Adipose tissue (tissue), 3 donors: ENCODE data around the gene C20orf96. TPM values are rescaled to one million over a fixed set of nuclear protein-coding genes. Genes with fewer than 3 reads are reported as not detected.

Experiments used
- H3K27ac ChIP-seq: one replicate; pipeline ENCODE4 v1.5.1; 2013; ENCODE audit warnings: low read depth, low read length
- WGBS, 3 donors: extraction: QIAGEN DNeasy Blood & Tissue Kit; methylation state at CpG; one replicate each; pipeline ENCODE4 v1.1.7; 2013; 5-methylcytosine and 5-hydroxymethylcytosine counted together
- polyA plus RNA-seq, 3 donors: library from polyadenylated mRNA; stranded (reverse); fragments of 200-250 nt; gene quantifications; one replicate each; pipeline ENCODE4 v1.2.3, GENCODE V29; 2013
- donor health status: healthy with polysubstance abuse.
- donor health status: Bipolar disorder and iron deficiency.
- donor health status: healthy.

C20orf96 gene
- polyA plus RNA-seq, 3 donors: 3.4 to 6.2 (median 3.5) TPM

- 90 to 92% (median 91%) methylated on average over 5 of the region's 5 CpGs for WGBS, 3 donors
- H3K27ac ChIP-seq: no peak overlapping the region
Observed at GRCh38 chr20:294602-295001, 4.1 kb upstream of the C20orf96 start.

DNA sequence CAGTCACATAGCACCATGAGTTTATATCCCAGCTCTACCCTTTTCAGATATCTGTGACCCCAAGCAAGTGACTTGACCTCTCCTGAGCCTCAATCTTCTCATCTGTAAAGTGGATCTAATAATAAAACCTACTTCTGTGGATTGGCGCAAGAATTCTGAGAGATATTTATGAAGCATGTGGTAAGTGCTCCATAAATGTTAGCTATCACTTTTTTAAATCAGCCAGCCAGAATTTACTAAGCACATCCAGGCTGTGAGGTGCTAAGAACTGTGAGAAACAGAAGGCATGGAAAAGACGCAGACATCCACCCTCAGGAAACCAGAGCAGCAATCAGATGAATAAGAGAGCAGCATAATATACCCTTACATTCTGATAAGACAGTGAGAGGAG is 862 bp downstream of the C20orf96 start:
- 42 to 47% (median 46%) methylated on average over 2 of the region's 2 CpGs for WGBS, 3 donors
- H3K27ac ChIP-seq: no peak overlapping the region

GRCh38 chr20:288956-289692 is 1.4 kb downstream of the C20orf96 start:
- no peak overlapping the region for H3K27ac ChIP-seq
- WGBS, 3 donors: 76 to 81% (median 80%) methylated on average over 3 of the region's 3 CpGs

DNA sequence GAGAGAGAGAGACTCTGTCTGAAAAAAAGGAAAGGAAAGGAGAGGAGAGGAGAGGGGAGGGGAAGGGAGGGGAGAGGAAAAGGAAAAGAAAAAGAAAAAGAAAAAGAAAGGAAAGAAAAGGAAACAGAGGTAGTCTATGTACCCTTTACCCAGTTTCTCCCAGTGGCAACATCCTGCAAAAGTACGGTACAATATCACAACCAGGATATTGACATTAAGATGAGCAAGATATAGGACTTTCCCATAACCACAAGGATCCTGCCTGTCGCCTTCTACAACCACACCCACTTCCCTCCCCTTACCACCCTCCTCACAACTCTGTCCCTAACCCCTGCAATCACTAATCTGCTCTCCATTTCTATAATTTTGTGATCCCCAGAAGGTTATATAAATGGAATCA is 4.0 kb downstream of the C20orf96 start:
- no peak overlapping the region for H3K27ac ChIP-seq
- WGBS, 3 donors: 60 to 67% (median 63%) methylated on average over 2 of the region's 2 CpGs

DNA sequence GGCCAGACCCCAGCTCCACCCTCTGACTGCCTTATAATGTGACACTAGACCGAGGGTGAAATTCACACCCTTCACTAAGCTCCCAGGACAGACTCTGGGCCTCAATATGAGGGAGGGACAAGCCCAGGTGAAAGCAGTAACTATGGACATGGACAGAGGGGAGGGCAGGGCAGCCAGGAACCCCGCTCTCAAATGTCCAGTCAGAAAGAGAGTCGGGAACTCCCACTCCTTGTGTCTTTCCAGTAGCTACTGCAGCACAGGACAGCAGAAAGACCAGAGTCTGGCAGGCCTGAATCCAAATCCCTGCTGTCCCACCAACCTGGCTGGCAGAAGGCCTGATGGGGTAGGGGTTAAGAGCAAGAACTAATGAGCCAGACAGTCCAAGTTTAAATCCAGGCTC is 6.4 kb downstream of the C20orf96 start:
- H3K27ac ChIP-seq: no peak overlapping the region
- WGBS, 3 donors: 44 to 62% (median 50%) methylated on average over 3 of the region's 3 CpGs

- WGBS, 3 donors: 56 to 74% (median 66%) methylated on average over 65 to 83 of the region's 88 CpGs
- no peak overlapping the region for H3K27ac ChIP-seq
Observed at GRCh38 chr20:278607-279571, 11.7 kb downstream of the C20orf96 start.

DNA sequence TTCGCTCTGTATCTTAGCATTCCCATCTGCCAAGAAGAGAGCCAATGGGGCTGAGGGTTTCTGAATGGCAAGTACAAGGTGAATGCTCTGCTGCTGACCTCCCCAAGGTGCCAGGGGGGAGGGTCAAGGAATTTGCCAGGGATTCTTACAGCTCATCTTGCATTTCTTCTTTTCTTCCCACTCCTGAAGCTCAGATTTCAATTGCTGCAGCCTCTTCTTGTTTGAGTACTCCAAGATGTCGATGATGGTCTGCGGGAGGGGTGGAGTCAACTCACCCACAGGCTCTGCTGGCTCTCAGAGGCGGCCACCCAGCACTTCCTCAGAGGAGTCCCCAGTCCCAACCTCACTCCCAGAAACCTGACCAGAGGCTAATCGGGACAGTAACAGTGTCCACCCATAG is 12.4 kb downstream of the C20orf96 start:
- WGBS, 3 donors: 82 to 91% (median 83%) methylated on average over 5 of the region's 5 CpGs
- no peak overlapping the region for H3K27ac ChIP-seq

GRCh38 chr20:277496-277781 is 13.1 kb downstream of the C20orf96 start:
- H3K27ac ChIP-seq: no peak overlapping the region
- WGBS, 3 donors: 29 to 43% (median 41%) methylated on average over 2 to 3 of the region's 3 CpGs

DNA sequence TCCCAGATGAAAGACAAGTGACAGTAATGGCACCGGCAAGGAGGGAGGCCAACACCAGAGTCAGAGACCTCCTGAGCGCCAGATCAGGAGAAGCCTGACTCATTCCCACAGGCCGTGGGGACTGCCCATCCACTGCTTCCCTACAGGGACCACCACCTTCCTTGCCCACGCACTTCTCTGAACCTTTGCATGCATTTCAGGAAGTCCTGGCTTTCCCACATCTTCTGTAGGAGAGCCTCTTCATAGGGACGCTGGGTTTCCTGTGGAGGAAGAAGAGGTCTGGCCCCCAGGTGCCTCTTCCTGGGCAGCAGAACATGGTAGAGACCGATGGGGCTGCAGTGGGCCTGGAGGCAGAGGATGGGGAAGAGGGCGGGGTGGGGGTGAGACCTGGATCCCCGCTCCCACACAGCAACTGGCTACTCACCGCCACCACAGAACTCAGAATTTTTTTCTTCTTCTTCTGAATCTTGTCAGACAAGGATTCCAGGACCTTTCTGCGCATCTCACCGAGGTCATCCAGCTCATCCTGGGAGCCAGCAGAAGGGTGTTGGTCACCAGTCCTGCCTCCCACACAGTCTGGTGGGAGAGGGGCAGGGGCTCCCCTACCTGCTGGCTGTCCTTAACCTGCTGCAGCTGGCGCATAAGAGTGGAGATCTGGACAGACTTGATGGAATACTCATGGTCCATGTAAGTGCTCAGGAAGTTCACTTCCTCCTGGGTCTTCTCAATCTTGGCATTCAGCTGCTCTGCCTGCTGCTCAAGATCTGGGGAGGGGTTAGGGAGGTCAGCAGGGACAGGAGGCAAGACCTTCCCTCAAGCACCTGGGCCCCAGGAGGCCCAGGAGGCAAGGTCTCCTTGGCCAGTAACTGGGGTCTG is 13.7 kb downstream of the C20orf96 start:
- H3K27ac ChIP-seq: no peak overlapping the region
- WGBS, 3 donors: 90 to 94% (median 93%) methylated on average over 12 of the region's 12 CpGs

DNA sequence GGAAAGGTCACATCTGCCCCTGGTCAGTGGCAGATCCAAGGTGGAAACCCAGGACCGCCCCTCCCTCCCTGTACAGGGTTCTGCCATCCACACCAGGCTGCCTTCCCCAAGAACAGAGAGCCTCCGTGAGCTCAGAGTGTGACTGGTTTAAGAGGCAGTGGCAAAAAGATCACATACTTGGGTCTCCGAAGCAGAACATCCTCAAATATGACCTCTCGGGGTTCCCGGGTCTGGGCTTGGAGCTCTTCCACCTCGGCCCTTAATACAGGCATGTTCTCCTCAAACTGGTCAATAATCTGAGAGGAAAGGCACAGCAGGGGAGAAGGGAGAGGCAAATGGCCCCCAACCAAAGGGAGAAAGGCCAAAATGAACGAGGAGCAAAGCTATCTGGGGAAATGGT is 14.8 kb downstream of the C20orf96 start:
- no peak overlapping the region for H3K27ac ChIP-seq
- WGBS, 3 donors: 87 to 91% (median 90%) methylated on average over 7 of the region's 7 CpGs

DNA sequence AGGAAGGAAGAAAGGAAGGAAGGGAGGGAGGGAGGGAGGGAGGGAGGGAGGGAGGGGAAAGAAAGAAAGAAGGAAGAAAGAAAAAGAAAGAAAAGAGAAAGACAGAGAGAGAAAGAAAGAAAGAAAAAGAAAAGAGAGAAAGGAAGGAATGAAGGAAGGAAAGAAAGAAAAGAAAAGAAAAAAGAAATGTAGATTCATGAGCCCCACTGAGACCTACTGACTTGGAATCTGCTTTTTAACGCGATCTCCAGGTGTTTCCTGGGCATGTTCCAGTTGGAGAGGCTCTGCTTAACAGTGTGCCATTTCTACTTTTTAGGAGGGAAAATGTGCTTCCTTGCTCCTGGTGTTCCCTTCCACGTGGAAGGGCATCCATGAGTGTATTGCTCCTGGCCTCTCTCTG is 16.7 kb downstream of the C20orf96 start:
- WGBS, 3 donors: 37 to 70% (median 51%) methylated on average over 3 of the region's 3 CpGs
- no peak overlapping the region for H3K27ac ChIP-seq

GRCh38 chr20:272718-273117 is 17.8 kb downstream of the C20orf96 start:
- no peak overlapping the region for H3K27ac ChIP-seq

DNA sequence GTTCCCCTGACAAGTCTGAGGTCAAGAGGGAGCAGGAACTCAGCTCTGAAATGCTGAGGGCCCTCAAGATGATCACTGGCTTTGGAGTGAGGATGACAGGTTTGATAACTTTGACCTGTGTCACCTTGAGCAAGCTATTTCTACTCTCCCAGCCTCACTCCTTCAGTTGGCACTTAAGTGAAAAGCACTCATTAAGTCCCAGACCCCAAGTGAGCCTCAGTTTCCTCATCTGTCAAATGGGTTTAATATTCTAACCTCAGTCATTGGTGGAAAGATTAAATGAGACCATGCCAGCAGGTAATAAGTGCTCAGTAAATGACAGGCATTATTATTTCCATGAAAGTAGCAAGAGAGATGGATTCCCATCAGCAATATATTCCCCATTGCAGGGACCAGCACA is 19.0 kb downstream of the C20orf96 start:
- H3K27ac ChIP-seq: no peak overlapping the region

GRCh38 chr20:271069-271468 is 19.5 kb downstream of the C20orf96 start:
- H3K27ac ChIP-seq: no peak overlapping the region
- WGBS, 3 donors: 86 to 94% (median 89%) methylated on average over 4 of the region's 4 CpGs

DNA sequence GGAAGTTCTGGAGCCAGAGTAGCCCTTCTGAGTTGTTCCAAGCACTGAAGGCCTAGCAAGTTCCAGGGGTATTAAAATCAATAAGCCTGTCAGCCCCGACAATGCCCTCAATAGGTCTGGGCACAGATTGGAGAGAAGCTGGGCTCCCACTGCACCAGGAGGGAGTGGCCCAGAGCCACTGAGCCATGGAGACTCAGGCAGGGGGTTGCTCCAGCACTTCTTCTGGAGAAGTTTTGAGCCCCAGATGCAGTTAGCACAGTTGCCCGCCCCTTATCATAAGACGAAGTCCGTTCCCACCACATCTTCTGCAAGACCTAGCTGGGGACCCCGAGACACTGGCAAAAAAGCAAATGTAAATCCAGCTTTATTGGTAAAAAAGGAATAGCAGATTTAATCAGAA is 20.0 kb downstream of the C20orf96 start:
- no peak overlapping the region for H3K27ac ChIP-seq
- WGBS, 3 donors: 88 to 91% (median 91%) methylated on average over 5 of the region's 5 CpGs

GRCh38 chr20:266596-267562 is 23.7 kb downstream of the C20orf96 start:
- H3K27ac ChIP-seq: no peak overlapping the region
- 7 to 9% (median 8%) methylated on average over 42 to 43 of the region's 43 CpGs for WGBS, 3 donors

GRCh38 chr20:263701-264100 is 26.8 kb downstream of the C20orf96 start:
- WGBS, 3 donors: 77 to 84% (median 82%) methylated on average over 13 of the region's 13 CpGs

GRCh38 chr20:259981-260380 is 30.6 kb downstream of the C20orf96 start:
- no peak overlapping the region for H3K27ac ChIP-seq
- 53 to 54% (median 53%) methylated on average over 2 of the region's 2 CpGs for WGBS, 3 donors

More at GRCh38 chr20:263701-264100, 26.8 kb downstream of the C20orf96 start:
- no peak overlapping the region for H3K27ac ChIP-seq
